OCI-LY1 (cell line): Measurements from ENCODE around the gene FBP2.

Source experiments
- H2AFZ ChIP-seq: fragments of 200-600 bp; sonication (generic), shearing (Covaris generic); 2 replicates; pipeline ENCODE4 v1.6.0; 2014; ENCODE audit warnings: antibody characterized with exemption, mild to moderate bottlenecking, low read length
- H3F3A ChIP-seq: fragments of 200-600 bp; sonication (generic), shearing (Covaris generic); 2 replicates; pipeline ENCODE4 v1.6.0; 2014; ENCODE audit warnings: mild to moderate bottlenecking, antibody characterized with exemption, low read length, moderate library complexity; ENCODE audit not compliant: insufficient read depth
- H3K27ac ChIP-seq: fragments of 200-600 bp; sonication (generic); 2 replicates; pipeline ENCODE4 v1.5.1; 2014; ENCODE audit warnings: low read length, mixed run types, mild to moderate bottlenecking, low read depth; ENCODE audit not compliant: poor library complexity, severe bottlenecking
- H3K27me3 ChIP-seq: fragments of 200-600 bp; sonication (generic); 2 replicates; pipeline ENCODE4 v1.6.0; 2014; ENCODE audit warnings: antibody characterized with exemption, mild to moderate bottlenecking, low read length, moderate library complexity; ENCODE audit not compliant: insufficient read depth
- H3K36me3 ChIP-seq: fragments of 200-600 bp; sonication (generic); 2 replicates; pipeline ENCODE4 v1.6.1; 2014; ENCODE audit warnings: mild to moderate bottlenecking, antibody characterized with exemption, low read length, moderate library complexity, mixed read lengths; ENCODE audit not compliant: insufficient read depth
- H3K4me1 ChIP-seq: fragments of 200-600 bp; sonication (generic); 2 replicates; pipeline ENCODE4 v1.5.1; 2014; ENCODE audit warnings: mild to moderate bottlenecking, low read length, moderate library complexity; ENCODE audit not compliant: insufficient read depth, severe bottlenecking
- H3K4me2 ChIP-seq: fragments of 200-600 bp; sonication (generic), shearing (Covaris generic); 2 replicates; pipeline ENCODE4 v1.6.1; 2014; ENCODE audit warnings: low read length
- H3K4me3 ChIP-seq: fragments of 200-600 bp; sonication (generic); 2 replicates; pipeline ENCODE4 v1.5.1; 2014; ENCODE audit warnings: low read length, low read depth, mild to moderate bottlenecking, mixed read lengths; ENCODE audit not compliant: poor library complexity, severe bottlenecking
- H3K79me2 ChIP-seq: fragments of 200-600 bp; shearing (Covaris generic); 2 replicates; pipeline ENCODE4 v1.6.1; 2016; ENCODE audit warnings: mixed run types, low read length, mixed read lengths; ENCODE audit not compliant: insufficient read depth
- H3K9ac ChIP-seq: fragments of 200-600 bp; sonication (generic), shearing (Covaris generic); 2 replicates; pipeline ENCODE4 v1.6.1; 2014; ENCODE audit warnings: mild to moderate bottlenecking, low read length, mixed read lengths
- H3K9me2 ChIP-seq: fragments of 200-600 bp; sonication (generic), shearing (Covaris generic); 2 replicates; pipeline ENCODE4 v1.6.1; 2014; ENCODE audit warnings: low read depth, mild to moderate bottlenecking, low read length, mixed read lengths
- H3K9me3 ChIP-seq: fragments of 200-600 bp; shearing (Covaris generic); 2 replicates; pipeline ENCODE4 v1.6.1; 2014; ENCODE audit warnings: low read length, mixed read lengths
- H4K20me1 ChIP-seq: fragments of 200-600 bp; sonication (generic), shearing (Covaris generic); 2 replicates; pipeline ENCODE4 v1.6.0; 2016; ENCODE audit warnings: mild to moderate bottlenecking, low read length; ENCODE audit not compliant: insufficient read depth
- EZH2 ChIP-seq: fragments of 200-600 bp; sonication (generic), shearing (Covaris generic); IDR thresholded peaks from 2 replicates; pipeline ENCODE4 v1.8.0; 2017; ENCODE audit warnings: borderline replicate concordance, mixed run types, mild to moderate bottlenecking, antibody characterized with exemption, low read length, moderate library complexity, mixed read lengths
- TF ChIP-seq, protein P1 (sequence below): fragments of 200-600 bp; sonication (generic), shearing (Covaris generic); IDR thresholded peaks from 2 replicates; pipeline ENCODE4 v1.5.1; 2017; ENCODE audit warnings: mild to moderate bottlenecking, antibody characterized with exemption, low read length, moderate library complexity, mixed read lengths

FBP2 gene

DNA sequence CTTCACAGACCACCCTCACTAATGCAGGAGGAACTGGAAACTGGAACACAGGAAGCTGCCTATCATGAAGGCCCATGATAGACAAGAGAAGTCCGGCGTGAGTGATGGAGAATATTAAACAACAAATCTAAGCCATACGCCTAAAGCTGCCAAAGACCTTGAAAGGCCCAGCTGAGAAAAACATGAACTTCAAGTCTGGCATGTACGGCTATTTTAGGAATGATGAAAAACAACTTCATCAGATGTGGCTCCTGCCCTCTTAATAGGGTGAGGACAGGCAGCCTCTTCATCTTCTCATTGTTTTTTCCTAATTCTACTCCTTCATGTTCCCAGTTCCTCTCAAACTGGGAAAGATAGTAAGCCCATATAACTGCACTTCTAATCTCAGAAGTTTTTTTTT is 25.4 kb upstream of the FBP2 start:
- H3K27ac ChIP-seq, result no peak overlapping the region
- no peaks in the 10 kb centered on the region for H3K4me1 ChIP-seq
- no peaks in the 10 kb centered on the region for H3K79me2 ChIP-seq
- H4K20me1 ChIP-seq, result no peaks in the 10 kb centered on the region
- H3F3A ChIP-seq, result no peaks in the 10 kb centered on the region
- no peak overlapping the region for H3K4me3 ChIP-seq
- H3K9ac ChIP-seq, result no peak overlapping the region
- H3K9me2 ChIP-seq, result no peaks in the 10 kb centered on the region
- TF ChIP-seq EZH2, result no peak
- TF ChIP-seq, protein P1, sequence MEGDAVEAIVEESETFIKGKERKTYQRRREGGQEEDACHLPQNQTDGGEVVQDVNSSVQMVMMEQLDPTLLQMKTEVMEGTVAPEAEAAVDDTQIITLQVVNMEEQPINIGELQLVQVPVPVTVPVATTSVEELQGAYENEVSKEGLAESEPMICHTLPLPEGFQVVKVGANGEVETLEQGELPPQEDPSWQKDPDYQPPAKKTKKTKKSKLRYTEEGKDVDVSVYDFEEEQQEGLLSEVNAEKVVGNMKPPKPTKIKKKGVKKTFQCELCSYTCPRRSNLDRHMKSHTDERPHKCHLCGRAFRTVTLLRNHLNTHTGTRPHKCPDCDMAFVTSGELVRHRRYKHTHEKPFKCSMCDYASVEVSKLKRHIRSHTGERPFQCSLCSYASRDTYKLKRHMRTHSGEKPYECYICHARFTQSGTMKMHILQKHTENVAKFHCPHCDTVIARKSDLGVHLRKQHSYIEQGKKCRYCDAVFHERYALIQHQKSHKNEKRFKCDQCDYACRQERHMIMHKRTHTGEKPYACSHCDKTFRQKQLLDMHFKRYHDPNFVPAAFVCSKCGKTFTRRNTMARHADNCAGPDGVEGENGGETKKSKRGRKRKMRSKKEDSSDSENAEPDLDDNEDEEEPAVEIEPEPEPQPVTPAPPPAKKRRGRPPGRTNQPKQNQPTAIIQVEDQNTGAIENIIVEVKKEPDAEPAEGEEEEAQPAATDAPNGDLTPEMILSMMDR, result no peak
- no peak overlapping the region for H2AFZ ChIP-seq
- H3K27me3 ChIP-seq, result no peaks in the 10 kb centered on the region; the same call in 1 of the 2 replicates
- no peak overlapping the region for H3K4me2 ChIP-seq
- H3K9me3 ChIP-seq, result no peaks in the 10 kb centered on the region
- H3K36me3 ChIP-seq, result no peaks in the 10 kb centered on the region

- no peak for TF ChIP-seq EZH2
- TF ChIP-seq, protein P1, result no peak; the same call in 1 of the 2 replicates
- no peak overlapping the region for H2AFZ ChIP-seq
- no peaks in the 10 kb centered on the region for H3K9me3 ChIP-seq
Observed at GRCh38 chr9:94613003-94613402, 19.4 kb upstream of the FBP2 start.

GRCh38 chr9:94612071-94612470 is 18.4 kb upstream of the FBP2 start:
- H3K9me2 ChIP-seq, result no peaks in the 10 kb centered on the region
- no peaks in the 10 kb centered on the region for H4K20me1 ChIP-seq
- no peak overlapping the region for H2AFZ ChIP-seq
- no peaks in the 10 kb centered on the region for H3K79me2 ChIP-seq
- H3K27me3 ChIP-seq, result no peaks in the 10 kb centered on the region; the same call in 1 of the 2 replicates
- H3K36me3 ChIP-seq, result no peaks in the 10 kb centered on the region
- peaks cover 16% of the 10 kb centered on the region for H3K4me1 ChIP-seq
- no peaks in the 10 kb centered on the region for H3F3A ChIP-seq
- H3K27ac ChIP-seq, result no peak overlapping the region
- TF ChIP-seq, protein P1, result no peak
- H3K9ac ChIP-seq, result no peak overlapping the region
- no peak overlapping the region for H3K4me2 ChIP-seq
- no peaks in the 10 kb centered on the region for H3K9me3 ChIP-seq
- no peak overlapping the region for H3K4me3 ChIP-seq

More at GRCh38 chr9:94613003-94613402, 19.4 kb upstream of the FBP2 start:
- peaks cover 7% of the 10 kb centered on the region for H3K4me1 ChIP-seq
- no peaks in the 10 kb centered on the region; the same call in 1 of the 2 replicates for H3K27me3 ChIP-seq
- H4K20me1 ChIP-seq, result no peaks in the 10 kb centered on the region
- H3K4me3 ChIP-seq, result no peak overlapping the region
- H3K27ac ChIP-seq, result no peak overlapping the region
- H3F3A ChIP-seq, result no peaks in the 10 kb centered on the region
- H3K36me3 ChIP-seq, result no peaks in the 10 kb centered on the region
- no peaks in the 10 kb centered on the region for H3K79me2 ChIP-seq
- H3K9me2 ChIP-seq, result no peaks in the 10 kb centered on the region
- H3K9ac ChIP-seq, result no peak overlapping the region
- H3K4me2 ChIP-seq, result no peak overlapping the region
